ENCODE measurements around the gene TES.
"Not testable (repeated sequence)": the region's sequence is repeated elsewhere in the genome, so short reads cannot be mapped to it uniquely, and the experiment has no call there.

DNA sequence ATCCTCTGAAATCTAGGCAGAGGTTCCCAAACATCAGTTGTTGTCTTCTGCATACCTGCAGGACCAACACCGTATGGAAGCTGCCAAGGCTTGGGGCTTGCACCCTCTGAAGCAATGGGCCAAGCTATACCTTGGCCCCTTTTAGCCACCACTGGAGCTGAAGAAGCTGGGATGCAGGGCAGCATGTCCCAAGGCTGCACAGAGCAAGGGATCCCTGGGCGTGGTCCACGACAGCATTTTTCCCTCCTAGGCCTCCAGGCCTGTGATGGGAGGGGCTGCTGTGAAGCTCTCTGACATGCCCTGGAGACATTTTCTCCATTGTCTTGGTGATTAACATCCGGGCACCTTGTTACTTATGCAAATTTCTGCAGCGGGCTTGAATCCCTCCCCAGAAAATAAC lies 34.5 kb downstream of the TES start:
- TF ChIP-seq, protein P1, sequence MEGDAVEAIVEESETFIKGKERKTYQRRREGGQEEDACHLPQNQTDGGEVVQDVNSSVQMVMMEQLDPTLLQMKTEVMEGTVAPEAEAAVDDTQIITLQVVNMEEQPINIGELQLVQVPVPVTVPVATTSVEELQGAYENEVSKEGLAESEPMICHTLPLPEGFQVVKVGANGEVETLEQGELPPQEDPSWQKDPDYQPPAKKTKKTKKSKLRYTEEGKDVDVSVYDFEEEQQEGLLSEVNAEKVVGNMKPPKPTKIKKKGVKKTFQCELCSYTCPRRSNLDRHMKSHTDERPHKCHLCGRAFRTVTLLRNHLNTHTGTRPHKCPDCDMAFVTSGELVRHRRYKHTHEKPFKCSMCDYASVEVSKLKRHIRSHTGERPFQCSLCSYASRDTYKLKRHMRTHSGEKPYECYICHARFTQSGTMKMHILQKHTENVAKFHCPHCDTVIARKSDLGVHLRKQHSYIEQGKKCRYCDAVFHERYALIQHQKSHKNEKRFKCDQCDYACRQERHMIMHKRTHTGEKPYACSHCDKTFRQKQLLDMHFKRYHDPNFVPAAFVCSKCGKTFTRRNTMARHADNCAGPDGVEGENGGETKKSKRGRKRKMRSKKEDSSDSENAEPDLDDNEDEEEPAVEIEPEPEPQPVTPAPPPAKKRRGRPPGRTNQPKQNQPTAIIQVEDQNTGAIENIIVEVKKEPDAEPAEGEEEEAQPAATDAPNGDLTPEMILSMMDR (IDR thresholded peaks at IDR 0.05; ENCODE audit: insufficient read depth, low read length) = not testable (repeated sequence)
- not testable (repeated sequence) for TF ChIP-seq POLR2AphosphoS5 (IDR thresholded peaks at IDR 0.05; ENCODE audit: low read depth)
